Mesenchymal stem cell (in vitro differentiated cells and primary cell): Measurements from ENCODE around the gene HHIPL1. TPM values are rescaled to one million over a fixed set of nuclear protein-coding genes. Genes with fewer than 3 reads are reported as not detected.

ENCODE experiments used
- DNase-seq: peaks from one replicate; pipeline ENCODE4 v3.0.0-alpha.2; 2013
- H2AFZ ChIP-seq: one replicate; pipeline ENCODE4 v1.6.1; 2013; ENCODE audit warnings: low read depth, mild to moderate bottlenecking, control low read depth, inconsistent platforms, low read length, moderate library complexity
- H2AK5ac ChIP-seq: 2 replicates; pipeline ENCODE4 v1.6.1; 2013; ENCODE audit warnings: low read length, moderate library complexity, mild to moderate bottlenecking, inconsistent platforms; ENCODE audit not compliant: severe bottlenecking
- H2BK120ac ChIP-seq: one replicate; pipeline ENCODE4 v1.6.1; 2013; ENCODE audit warnings: low read depth, mild to moderate bottlenecking, inconsistent platforms, low read length, moderate library complexity
- H2BK12ac ChIP-seq, 2 experiments: one replicate each; pipeline ENCODE4 v1.6.1; 2013; ENCODE audit warnings: inconsistent platforms in 2 of 2, low read length in 2 of 2, mild to moderate bottlenecking in 2 of 2, moderate library complexity in 2 of 2, control low read depth in 1 of 2
- H2BK15ac ChIP-seq: one replicate; pipeline ENCODE4 v1.6.1; 2013; ENCODE audit warnings: mild to moderate bottlenecking, low read depth, inconsistent platforms; ENCODE audit not compliant: poor library complexity, severe bottlenecking
- H2BK5ac ChIP-seq: 2 replicates; pipeline ENCODE4 v1.6.1; 2013; ENCODE audit warnings: low read depth, mild to moderate bottlenecking, low read length, control low read depth, inconsistent platforms; ENCODE audit not compliant: poor library complexity, severe bottlenecking
- H3K14ac ChIP-seq, 2 experiments: one replicate each; pipeline ENCODE4 v1.6.1; 2013; ENCODE audit warnings: inconsistent platforms in 2 of 2, low read length in 2 of 2, control low read depth in 1 of 2, mild to moderate bottlenecking in 1 of 2, moderate library complexity in 1 of 2
- H3K18ac ChIP-seq, 2 experiments: one replicate each; pipeline ENCODE4 v1.6.1; 2013; ENCODE audit warnings: inconsistent platforms in 2 of 2, low read length in 2 of 2, control low read depth in 1 of 2, low read depth in 1 of 2, mild to moderate bottlenecking in 1 of 2
- H3K23ac ChIP-seq, 2 experiments: one replicate each; pipeline ENCODE4 v1.6.1; 2013; ENCODE audit warnings: inconsistent platforms in 2 of 2, low read length in 2 of 2, mild to moderate bottlenecking in 2 of 2, moderate library complexity in 2 of 2, control low read depth in 1 of 2
- H3K27ac ChIP-seq: 2 replicates; pipeline ENCODE4 v1.5.1; 2013; ENCODE audit warnings: mild to moderate bottlenecking, moderate library complexity, low read length, control low read depth, inconsistent platforms; ENCODE audit not compliant: poor library complexity, severe bottlenecking
- H3K27me3 ChIP-seq, 2 experiments: 2 replicates each; pipeline versions ENCODE4 v1.6.1 to v1.7.0; 2013; ENCODE audit warnings: low read length in 2 of 2, mild to moderate bottlenecking in 2 of 2, moderate library complexity in 2 of 2, control low read depth in 1 of 2, inconsistent platforms in 1 of 2; ENCODE audit not compliant: control insufficient read depth in 1 of 2, insufficient read depth in 1 of 2
- H3K36me3 ChIP-seq, 2 experiments: 2 replicates each; pipeline versions ENCODE4 v1.6.1 to v1.7.0; 2013; ENCODE audit warnings: low read length in 2 of 2, control low read depth in 1 of 2, inconsistent platforms in 1 of 2, low read depth in 1 of 2, mild to moderate bottlenecking in 1 of 2; ENCODE audit not compliant: insufficient read depth in 2 of 2, control insufficient read depth in 1 of 2
- H3K4ac ChIP-seq, 2 experiments: one replicate each; pipeline ENCODE4 v1.6.1; 2013; ENCODE audit warnings: inconsistent platforms in 2 of 2, low read length in 2 of 2, mild to moderate bottlenecking in 2 of 2, moderate library complexity in 2 of 2, control low read depth in 1 of 2, low read depth in 1 of 2
- H3K4me1 ChIP-seq: 2 replicates; pipeline ENCODE4 v1.6.1; 2013; ENCODE audit warnings: low read depth, low read length, control low read depth; ENCODE audit not compliant: control insufficient read depth, insufficient read depth
- H3K4me2 ChIP-seq: 2 replicates; pipeline ENCODE4 v1.6.1; 2013; ENCODE audit warnings: low read length, mild to moderate bottlenecking, inconsistent platforms; ENCODE audit not compliant: poor library complexity, severe bottlenecking
- H3K4me3 ChIP-seq, 2 experiments: 2 replicates each; pipeline versions ENCODE4 v1.5.1 to v1.7.0; 2013; ENCODE audit warnings: low read length in 2 of 2, mild to moderate bottlenecking in 2 of 2, control low read depth in 1 of 2, low read depth in 1 of 2; ENCODE audit not compliant: insufficient read depth in 1 of 2
- H3K79me1 ChIP-seq: replicated peaks from 2 replicates; pipeline ENCODE4 v1.6.1; 2013; ENCODE audit warnings: mild to moderate bottlenecking, control low read depth, low read length, inconsistent platforms; ENCODE audit not compliant: poor library complexity, severe bottlenecking
- H3K9ac ChIP-seq: 2 replicates; pipeline ENCODE4 v1.7.0; 2013; ENCODE audit warnings: mild to moderate bottlenecking, low read length, moderate library complexity
- H3K9me3 ChIP-seq: 2 replicates; pipeline ENCODE4 v1.7.0; 2013; ENCODE audit warnings: mild to moderate bottlenecking, low read length; ENCODE audit not compliant: control insufficient read depth
- H4K8ac ChIP-seq: one replicate; pipeline ENCODE4 v1.6.1; 2013; ENCODE audit warnings: inconsistent platforms, mild to moderate bottlenecking, low read length, moderate library complexity
- H4K91ac ChIP-seq: one replicate; pipeline ENCODE4 v1.6.1; 2013; ENCODE audit warnings: mild to moderate bottlenecking, low read length, inconsistent platforms
- WGBS: methylation state at CpG from one replicate; pipeline ENCODE4 v1.1.7; 2013; ENCODE audit warnings: mixed read lengths; 5-methylcytosine and 5-hydroxymethylcytosine counted together
- polyA plus RNA-seq, 2 experiments: library from polyadenylated mRNA; stranded (reverse); fragments of 200-250 nt; gene quantifications; one replicate each; pipeline ENCODE4 v1.2.3, GENCODE V29; 2013

The HHIPL1 gene
- 0.48 TPM for polyA plus RNA-seq (2013, experiment 1 of 2)
- 0.58 TPM for polyA plus RNA-seq (2013, experiment 2 of 2)

GRCh38 chr14:99644723-99645544, at the start of gene HHIPL1:
TSS of gene HHIPL1 (plus strand) at chr14:99645129. CDS start at chr14:99645208, 79 bp downstream.
- H3K36me3 ChIP-seq, result no peaks in the 10 kb centered on the region
- H3K14ac ChIP-seq, result peak within 1 kb of the TSS in 1 of 2 experiments; percentile 86
- H3K4me3 ChIP-seq, result peak within 1 kb of the TSS; percentile 56 to 67
- H3K23ac ChIP-seq, result peak within 1 kb of the TSS in 1 of 2 experiments; percentile 80
- peak within 1 kb of the TSS; percentile 89 for H3K4me2 ChIP-seq
- no peak within 1 kb of the TSS for H2BK12ac ChIP-seq
- peaks cover 19% of the 10 kb centered on the region for H3K4me1 ChIP-seq
- H4K8ac ChIP-seq, result peak within 1 kb of the TSS; percentile 86
- H3K4ac ChIP-seq, result peak within 1 kb of the TSS; percentile 30 to 52
- peak within 1 kb of the TSS; percentile 90 for H2BK15ac ChIP-seq
- H3K9ac ChIP-seq, result peak within 1 kb of the TSS; percentile 85
- DNase-seq, result peak; percentile 22
- H3K18ac ChIP-seq, result peak within 1 kb of the TSS; percentile 49 to 84
- H2BK5ac ChIP-seq, result no peak within 1 kb of the TSS
- no peak within 1 kb of the TSS for H3K27ac ChIP-seq
- H3K79me1 ChIP-seq, result no peaks in the 10 kb centered on the region
- H2AK5ac ChIP-seq, result no peak within 1 kb of the TSS
- H4K91ac ChIP-seq, result peak within 1 kb of the TSS; percentile 61
- peaks cover 0 to 9% of the 10 kb centered on the region in 2 experiments for H3K27me3 ChIP-seq
- peak within 1 kb of the TSS; percentile 18 for H2AFZ ChIP-seq
- WGBS, result 13% methylated on average over 77 of the region's 91 CpGs
- H3K9me3 ChIP-seq, result no peaks in the 10 kb centered on the region
- H2BK120ac ChIP-seq, result peak within 1 kb of the TSS; percentile 29

GRCh38 chr14:99595524-99595923, 49.4 kb upstream of the HHIPL1 start:
- WGBS, result 92% methylated on average over 7 of the region's 7 CpGs
- H3K9ac ChIP-seq, result no peak overlapping the region
- no peak overlapping the region for H2BK15ac ChIP-seq
- no peak overlapping the region for H3K4me3 ChIP-seq
- no peak overlapping the region for H4K8ac ChIP-seq
- no peak overlapping the region for H3K4me2 ChIP-seq
- H3K27ac ChIP-seq, result no peak overlapping the region
- H2AK5ac ChIP-seq, result no peak overlapping the region
- H2AFZ ChIP-seq, result no peak overlapping the region
- no peak overlapping the region for H2BK120ac ChIP-seq
- peaks cover 20% of the 10 kb centered on the region for H3K79me1 ChIP-seq
- no peaks in the 10 kb centered on the region for H3K9me3 ChIP-seq
- no peak for DNase-seq
- H3K4me1 ChIP-seq, result peaks cover 17% of the 10 kb centered on the region
- peaks cover 3 to 61% of the 10 kb centered on the region in 2 experiments for H3K27me3 ChIP-seq
- no peak overlapping the region for H3K18ac ChIP-seq
- no peak overlapping the region for H2BK12ac ChIP-seq
- H3K23ac ChIP-seq, result no peak overlapping the region
- no peak overlapping the region for H2BK5ac ChIP-seq
- no peak overlapping the region for H3K14ac ChIP-seq
- H3K36me3 ChIP-seq, result no peaks in the 10 kb centered on the region
- no peak overlapping the region for H3K4ac ChIP-seq
- H4K91ac ChIP-seq, result no peak overlapping the region

- Histone ChIP-seq H4K91ac (no peak overlapping the region), H2BK15ac (no peak overlapping the region), H2BK12ac (no peak overlapping the region), H3K4me2 (no peak overlapping the region), H2BK120ac (no peak overlapping the region), H3K27me3 (peaks cover 3 to 64% of the 10 kb centered on the region in 2 experiments), H4K8ac (no peak overlapping the region), H3K79me1 (peaks cover 20% of the 10 kb centered on the region), H3K4me3 (no peak overlapping the region), H3K23ac (no peak overlapping the region), H3K27ac (no peak overlapping the region), H3K4ac (no peak overlapping the region), H2AFZ (no peak overlapping the region), H3K9ac (no peak overlapping the region), H3K4me1 (peaks cover 12% of the 10 kb centered on the region), H3K18ac (no peak overlapping the region), H3K9me3 (no peaks in the 10 kb centered on the region), H2AK5ac (no peak overlapping the region), H2BK5ac (no peak overlapping the region), H3K14ac (no peak overlapping the region), H3K36me3 (no peaks in the 10 kb centered on the region)
- 88% methylated on average over 8 of the region's 10 CpGs for WGBS
- no peak for DNase-seq
These were observed 48.8 kb upstream of the HHIPL1 start for GRCh38 chr14:99596071-99596627.

- Histone ChIP-seq H3K36me3 (no peaks in the 10 kb centered on the region), H4K91ac (no peak overlapping the region), H3K9ac (no peak overlapping the region), H4K8ac (no peak overlapping the region), H3K27me3 (peaks cover 3 to 64% of the 10 kb centered on the region in 2 experiments), H3K9me3 (no peaks in the 10 kb centered on the region), H3K14ac (no peak overlapping the region), H2BK12ac (no peak overlapping the region), H3K79me1 (peaks cover 20% of the 10 kb centered on the region), H2BK5ac (no peak overlapping the region), H2BK120ac (no peak overlapping the region), H2AK5ac (no peak overlapping the region), H2AFZ (no peak overlapping the region), H3K23ac (no peak overlapping the region), H3K27ac (no peak overlapping the region), H3K4me2 (no peak overlapping the region), H3K4me3 (no peak overlapping the region), H2BK15ac (no peak overlapping the region), H3K4ac (no peak overlapping the region), H3K18ac (no peak overlapping the region), H3K4me1 (peaks cover 14% of the 10 kb centered on the region)
- 96% methylated on average over 7 of the region's 7 CpGs for WGBS
- DNase-seq, result no peak
These were observed 48.2 kb upstream of the HHIPL1 start for GRCh38 chr14:99596772-99597171.
